ENCODE measurements around the gene AZIN2. TPM values are rescaled to one million over a fixed set of nuclear protein-coding genes. Genes with fewer than 3 reads are reported as not detected.
"Not testable (repeated sequence)": the region's sequence is repeated elsewhere in the genome, so short reads cannot be mapped to it uniquely, and the experiment has no call there.

AZIN2 gene
- total RNA-seq, 1 donor from 2014 or later: 5.8 TPM

DNA sequence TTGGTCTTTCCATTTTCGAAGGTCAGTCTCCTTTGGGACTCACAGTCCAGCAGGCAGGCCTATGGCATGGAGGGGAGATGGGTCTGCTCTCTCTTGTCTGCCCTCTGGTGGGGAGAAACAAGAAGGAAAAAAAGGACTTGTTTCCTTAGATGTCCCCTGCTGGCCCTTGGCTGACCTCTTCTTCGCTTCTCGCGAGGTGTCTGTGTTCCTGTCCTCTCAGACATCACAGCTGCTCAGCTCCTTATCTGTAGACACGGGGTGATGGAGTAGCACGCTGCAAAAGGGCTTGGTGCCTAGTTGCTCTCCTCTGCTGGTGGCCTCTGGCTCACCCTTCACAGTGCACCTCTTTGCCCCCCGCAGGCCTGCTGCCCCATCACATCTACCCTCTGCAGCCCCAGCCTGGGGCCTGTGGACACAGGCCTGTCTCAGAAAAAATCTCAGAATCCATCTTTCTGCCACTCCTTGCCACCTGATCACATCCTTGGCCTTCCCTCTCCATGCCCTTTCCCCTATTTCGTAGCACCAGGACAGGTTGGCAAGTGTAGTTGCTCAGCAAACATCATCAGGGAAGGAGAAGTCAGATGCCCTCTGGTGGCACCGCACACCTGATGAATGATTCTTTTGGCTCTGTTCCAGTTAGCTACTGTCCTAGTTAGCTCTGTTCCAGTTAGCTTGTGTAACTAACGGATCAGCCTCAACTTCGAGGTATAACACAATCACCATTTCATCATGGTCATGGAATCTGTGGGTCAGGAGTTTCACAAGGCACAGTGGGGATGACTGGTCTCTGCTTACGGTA lies 25.5 kb upstream of the AZIN2 start:
- intact Hi-C loops (cut with DNase I): loop anchor here (2.0 to 5.0 kb wide), 2 partner anchors 63 to 123 kb away; no protein-coding TSS in a partner anchor
- peak; percentile 89 for DNase-seq (ENCODE audit: low spot score)

DNA sequence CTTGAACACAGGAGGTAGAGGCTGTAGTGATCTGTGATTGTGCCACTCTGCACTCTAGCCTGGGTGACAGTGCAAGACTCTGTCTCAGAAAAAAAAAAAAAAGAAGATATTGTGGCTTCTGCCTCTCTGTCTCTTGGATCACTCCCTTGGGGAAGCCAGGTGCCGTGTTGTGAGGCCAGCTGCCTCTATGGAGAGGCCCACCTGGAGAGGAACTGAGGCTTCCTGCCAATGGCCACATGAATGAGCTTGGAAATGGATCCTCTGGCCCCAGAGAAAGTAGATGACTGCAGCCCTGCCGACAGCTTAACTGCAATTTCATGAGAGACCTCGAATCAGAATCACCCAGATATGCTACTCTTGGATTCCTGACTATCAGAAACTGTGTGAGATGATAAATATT lies 24.5 kb upstream of the AZIN2 start:
- intact Hi-C loops (cut with DNase I): loop anchor here (5.0 kb wide), 1 partner anchor 64 kb away; no protein-coding TSS in a partner anchor
- DNase-seq (ENCODE audit: low spot score): no peak

GRCh38 chr1:33057095-33057494 lies 23.9 kb upstream of the AZIN2 start:
- DNase-seq (ENCODE audit: low spot score): no peak
- intact Hi-C loops (cut with DNase I): loop anchor here (5.0 kb wide), 1 partner anchor 65 kb away; no protein-coding TSS in a partner anchor

DNA sequence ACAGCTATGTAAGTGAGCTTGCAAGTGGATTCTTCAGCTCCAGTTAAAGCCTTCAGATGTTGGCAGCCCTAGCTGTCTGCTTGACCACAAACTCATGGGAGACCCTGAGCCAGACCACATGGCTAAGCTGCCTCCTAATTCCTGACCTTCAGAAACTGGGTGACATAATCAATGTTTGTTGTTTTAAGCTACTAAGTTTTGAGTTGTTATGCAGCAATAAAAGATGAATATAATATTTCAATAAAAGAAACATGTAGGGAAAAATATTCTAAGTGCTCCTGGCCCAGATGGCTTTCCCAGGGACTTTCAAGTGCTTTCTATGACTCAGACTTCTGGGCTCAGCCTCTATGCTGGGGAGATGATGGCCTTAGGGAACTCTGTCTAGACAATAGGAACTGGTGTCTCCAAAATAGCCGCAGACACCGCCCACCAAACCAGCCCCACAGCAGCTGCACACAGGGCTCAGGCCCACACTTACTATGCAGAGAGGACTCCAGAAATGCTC lies 20.3 kb upstream of the AZIN2 start:
- peak; percentile 85 for DNase-seq (ENCODE audit: low spot score)
- intact Hi-C loops (cut with DNase I): no loop called here

DNA sequence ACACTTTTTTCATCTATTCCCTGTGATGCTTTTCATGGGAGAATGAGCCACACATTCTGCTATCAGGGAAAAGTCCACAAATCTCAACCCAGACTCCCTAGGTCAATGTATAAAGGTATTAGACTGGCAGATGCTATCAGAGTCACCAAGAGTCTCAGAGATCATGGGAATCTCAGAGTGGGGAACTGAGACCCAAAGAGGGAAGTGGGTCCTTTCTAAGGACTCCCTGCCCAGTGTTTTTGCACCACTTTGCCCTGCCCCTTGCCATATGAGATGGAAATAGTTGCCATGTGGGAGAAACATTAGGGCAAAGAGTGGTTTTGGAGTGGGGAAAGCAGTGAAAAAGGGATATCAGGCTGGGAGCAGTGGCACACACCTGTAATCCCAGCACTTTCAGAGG lies 19.1 kb upstream of the AZIN2 start:
- intact Hi-C loops (cut with DNase I): no loop called here
- peak; percentile 6 for DNase-seq (ENCODE audit: low spot score)

GRCh38 chr1:33064284-33064683 lies 16.7 kb upstream of the AZIN2 start:
- intact Hi-C loops (cut with DNase I): not testable (repeated sequence)
- DNase-seq (ENCODE audit: low spot score): peak; percentile 14

DNA sequence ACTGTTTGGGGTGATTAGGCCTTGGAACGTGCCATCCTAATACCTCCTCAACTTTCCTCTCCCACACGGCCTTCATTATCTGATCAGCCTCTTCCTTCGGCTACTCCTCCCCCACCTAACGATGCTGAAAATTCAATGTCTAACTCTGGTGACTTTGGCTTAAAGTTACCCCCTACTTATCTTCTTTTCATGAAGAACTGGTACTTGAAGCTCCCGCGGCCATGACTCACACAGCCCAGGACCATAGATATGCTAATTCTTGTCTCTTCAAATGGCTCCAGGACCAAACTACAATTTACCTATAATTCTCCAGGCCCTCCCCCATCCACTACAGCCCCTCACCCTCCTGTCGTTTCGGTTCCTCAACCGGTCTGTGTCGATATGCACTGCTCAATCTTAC lies 15.7 kb upstream of the AZIN2 start:
- intact Hi-C loops (cut with DNase I): no loop called here
- DNase-seq (ENCODE audit: low spot score): no peak

GRCh38 chr1:33066477-33066876 lies 14.5 kb upstream of the AZIN2 start:
- intact Hi-C loops (cut with DNase I); DNase-seq (ENCODE audit: low spot score): not testable (repeated sequence)

GRCh38 chr1:33068108-33068507 lies 12.8 kb upstream of the AZIN2 start:
- intact Hi-C loops (cut with DNase I); DNase-seq (ENCODE audit: low spot score): not testable (repeated sequence)

DNA sequence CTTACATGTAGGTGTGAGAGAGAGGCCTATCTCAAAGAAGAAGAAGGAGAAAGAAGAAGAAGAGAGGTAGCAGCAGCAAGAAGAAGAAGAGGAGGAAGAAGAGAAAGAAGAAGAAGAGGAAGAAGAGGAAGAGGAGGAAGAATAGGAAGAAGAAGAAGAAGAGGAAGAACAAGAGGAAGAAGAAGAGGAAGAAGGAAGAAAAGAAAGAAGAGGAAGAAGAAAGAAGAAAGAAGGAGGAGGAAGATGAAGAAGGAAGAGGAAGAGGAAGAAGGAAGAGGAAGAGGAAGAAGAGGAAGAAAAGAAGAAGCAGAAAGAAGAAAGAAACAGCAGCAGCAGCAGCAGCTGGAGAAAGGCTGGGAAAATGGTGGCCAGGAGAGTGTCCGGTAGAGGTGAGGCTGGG lies 10.3 kb upstream of the AZIN2 start:
- intact Hi-C loops (cut with DNase I): no loop called here

DNA sequence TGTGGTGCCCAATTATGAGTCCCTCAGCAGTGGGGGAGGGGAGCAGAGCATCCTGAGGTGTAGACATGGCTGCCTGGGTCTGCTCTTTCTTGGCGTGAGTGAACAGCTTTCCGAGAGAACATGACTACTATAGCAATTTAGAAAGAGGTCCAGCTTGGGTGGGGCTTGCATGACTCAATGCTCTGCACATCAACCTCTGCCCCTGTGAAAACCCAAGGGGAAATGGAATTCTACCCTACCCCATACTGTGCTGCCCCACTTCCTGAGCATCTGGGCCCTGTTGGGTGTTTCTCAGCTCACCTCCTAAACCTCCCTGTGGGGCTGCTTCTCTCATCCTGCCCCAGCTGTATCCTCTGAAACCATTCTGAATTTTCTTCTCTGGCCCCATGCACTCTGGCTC lies 8.2 kb upstream of the AZIN2 start:
- peak; percentile 62 for DNase-seq (ENCODE audit: low spot score)
- intact Hi-C loops (cut with DNase I): no loop called here

More for the DNA sequence above, 10.3 kb upstream of the AZIN2 start:
- DNase-seq (ENCODE audit: low spot score): peak; percentile 17

DNA sequence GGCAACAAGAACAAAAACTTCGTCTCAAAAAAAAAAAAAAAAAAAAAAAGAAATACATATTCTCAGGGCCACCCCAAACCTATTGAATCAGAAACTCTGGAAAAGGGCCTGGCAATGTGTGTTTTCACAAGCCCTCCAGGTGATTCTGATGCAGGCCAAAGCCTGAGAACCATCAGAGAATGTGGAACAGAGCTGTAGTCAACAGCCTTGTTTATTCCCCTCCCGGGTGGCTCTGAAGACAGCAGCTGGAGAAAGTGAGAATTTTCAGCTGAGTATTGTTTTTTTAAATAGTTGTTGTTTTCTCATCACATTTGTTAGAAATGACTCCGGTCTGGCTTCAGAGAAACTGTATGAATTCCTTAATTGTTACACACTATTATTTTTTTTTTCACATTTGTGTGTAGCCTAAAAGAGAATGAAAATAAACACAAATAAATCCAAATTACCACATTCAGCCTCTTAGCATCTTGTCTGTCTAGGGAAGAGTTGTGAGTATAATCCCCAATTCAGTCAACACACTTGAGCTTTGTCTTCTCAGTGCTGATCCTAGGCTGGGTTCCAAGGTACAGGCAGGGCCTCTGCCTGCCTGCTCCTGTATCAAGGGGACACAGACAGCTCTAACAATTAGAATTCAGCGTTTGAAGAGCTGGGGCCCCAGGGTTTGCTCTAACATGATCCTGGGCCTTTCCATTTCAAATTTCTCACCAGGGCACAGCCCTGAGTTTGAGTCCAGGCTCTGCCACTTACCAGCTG lies 6.6 kb upstream of the AZIN2 start:
- peak; percentile 44 for DNase-seq (ENCODE audit: low spot score)
- intact Hi-C loops (cut with DNase I): no loop called here

- no peak for DNase-seq (ENCODE audit: low spot score)
- intact Hi-C loops (cut with DNase I): no loop called here
Measured at GRCh38 chr1:33078030-33078591, 2.8 kb upstream of the AZIN2 start.

- intact Hi-C loops (cut with DNase I): no loop called here
- no peak for DNase-seq (ENCODE audit: low spot score)
Measured at GRCh38 chr1:33080373-33080772, 580 bp upstream of the AZIN2 start.

- intact Hi-C loops (cut with DNase I): loop anchor here (2.0 kb wide), 1 partner anchor 149 kb away; no protein-coding TSS in a partner anchor
- DNase-seq (ENCODE audit: low spot score): no peak
Measured at GRCh38 chr1:33081554-33082305, 777 bp downstream of the AZIN2 start.

GRCh38 chr1:33082575-33083108 lies 1.7 kb downstream of the AZIN2 start:
- DNase-seq (ENCODE audit: low spot score): no peak
- intact Hi-C loops (cut with DNase I): loop anchor here (2.0 kb wide), 1 partner anchor 150 kb away; no protein-coding TSS in a partner anchor

GRCh38 chr1:33085332-33085731 lies 4.4 kb downstream of the AZIN2 start:
- intact Hi-C loops (cut with DNase I): loop anchor here (5.0 kb wide), 1 partner anchor 373 kb away; no protein-coding TSS in a partner anchor
- no peak for DNase-seq (ENCODE audit: low spot score)

GRCh38 chr1:33086384-33086850 lies 5.5 kb downstream of the AZIN2 start:
- intact Hi-C loops (cut with DNase I): loop anchor here (2.0 to 5.0 kb wide), 2 partner anchors 210 to 374 kb away; no protein-coding TSS in a partner anchor
- DNase-seq (ENCODE audit: low spot score): peak; percentile 82

GRCh38 chr1:33087677-33088076 lies 6.7 kb downstream of the AZIN2 start:
- no peak for DNase-seq (ENCODE audit: low spot score)
- intact Hi-C loops (cut with DNase I): loop anchor here (2.0 to 5.0 kb wide), 2 partner anchors 211 to 375 kb away; no protein-coding TSS in a partner anchor

Data from cardiac septum (tissue), 1 donor.